Measurements from ENCODE around the gene TREX2. TPM values are rescaled to one million over a fixed set of nuclear protein-coding genes. Genes with fewer than 3 reads are reported as not detected.

The TREX2 gene
- total and polyA plus RNA-seq, 12 donors, result 0.28 to 4.3 (median 1.1) TPM; not detected in 2

- no peaks in the 10 kb centered on the region for H3K4me1 ChIP-seq (replicated peaks in 1 of 2)
- DNase-seq, result no peak
- H3K27ac ChIP-seq, result no peak overlapping the region
- no peaks in the 10 kb centered on the region for H3K36me3 ChIP-seq (replicated peaks in 1 of 2)
- H3K27me3 ChIP-seq, result no peaks in the 10 kb centered on the region
- WGBS, 4 donors, result 88 to 94% (median 90%) methylated on average over 6 to 8 of the region's 8 CpGs
- H3K9me3 ChIP-seq (replicated peaks in 1 of 3), result no peaks in the 10 kb centered on the region
- no peak for TF ChIP-seq POLR2A (IDR thresholded peaks at IDR 0.05)
- TF ChIP-seq CTCF (IDR thresholded peaks at IDR 0.05), result no peak
- H3K4me3 ChIP-seq, result no peak overlapping the region
- intact Hi-C loops (cut with DNase I), result no loop called here
Measured at GRCh38 chrX:153447581-153447960, 1.7 kb upstream of the TREX2 start.

- WGBS, 4 donors, result 86 to 96% (median 93%) methylated on average over 8 to 17 of the region's 17 CpGs
- Histone ChIP-seq H3K36me3 (replicated peaks in 1 of 2) (no peaks in the 10 kb centered on the region), H3K4me3 (no peak overlapping the region), H3K9me3 (replicated peaks in 1 of 3) (no peaks in the 10 kb centered on the region), H3K27ac (no peak overlapping the region), H3K4me1 (replicated peaks in 1 of 2) (no peaks in the 10 kb centered on the region), H3K27me3 (no peaks in the 10 kb centered on the region)
- TF ChIP-seq CTCF (IDR thresholded peaks at IDR 0.05), result no peak
- no peak for TF ChIP-seq POLR2A (IDR thresholded peaks at IDR 0.05)
- no peak for DNase-seq
- intact Hi-C loops (cut with DNase I), result no loop called here
Measured at GRCh38 chrX:153446950-153447580, 1.2 kb upstream of the TREX2 start.

GRCh38 chrX:153446636-153446936 lies 730 bp upstream of the TREX2 start:
- H3K4me1 ChIP-seq (replicated peaks in 1 of 2), result no peaks in the 10 kb centered on the region
- H3K27me3 ChIP-seq, result peaks cover 3% of the 10 kb centered on the region
- WGBS, 4 donors, result 76 to 95% (median 86%) methylated on average over 4 to 10 of the region's 10 CpGs; no CpG with 5 or more reads in 1 of the 4 donors
- TF ChIP-seq POLR2A (IDR thresholded peaks at IDR 0.05), result no peak
- no peak for TF ChIP-seq CTCF (IDR thresholded peaks at IDR 0.05)
- H3K36me3 ChIP-seq (replicated peaks in 1 of 2), result no peaks in the 10 kb centered on the region
- intact Hi-C loops (cut with DNase I), result no loop called here
- H3K4me3 ChIP-seq, result no peak overlapping the region
- DNase-seq, result no peak
- H3K9me3 ChIP-seq (replicated peaks in 1 of 3), result no peaks in the 10 kb centered on the region
- no peak overlapping the region for H3K27ac ChIP-seq

- Histone ChIP-seq H3K4me3 (no peak overlapping the region), H3K27ac (no peak overlapping the region), H3K36me3 (replicated peaks in 1 of 2) (no peaks in the 10 kb centered on the region), H3K27me3 (peaks cover 4% of the 10 kb centered on the region), H3K4me1 (replicated peaks in 1 of 2) (no peaks in the 10 kb centered on the region), H3K9me3 (replicated peaks in 1 of 3) (no peaks in the 10 kb centered on the region)
- 83 to 94% (median 89%) methylated on average over 5 to 35 of the region's 35 CpGs for WGBS, 4 donors
- TF ChIP-seq POLR2A (IDR thresholded peaks at IDR 0.05), result no peak
- no peak for TF ChIP-seq CTCF (IDR thresholded peaks at IDR 0.05)
- intact Hi-C loops (cut with DNase I), result no loop called here
- DNase-seq, result no peak
Measured at GRCh38 chrX:153445106-153445855, 575 bp downstream of the TREX2 start.
